HCEC 1CT (cell line): ENCODE results near the gene FAM76A.
"Not testable (repeated sequence)": the region's sequence is repeated elsewhere in the genome, so short reads cannot be mapped to it uniquely, and the experiment has no call there.

Experiments used
- DNase-seq: peaks from one replicate; pipeline ENCODE4 v3.0.0-alpha.2; 2017

Gene FAM76A

GRCh38 chr1:27725374-27726172 is at the start of gene FAM76A:
TSS of gene FAM76A (plus strand) at chr1:27725961. CDS start at chr1:27726081, 120 bp downstream.
- peak; percentile 99 for DNase-seq

GRCh38 chr1:27676410-27676809 is 49.4 kb upstream of the FAM76A start:
- no peak for DNase-seq

DNA sequence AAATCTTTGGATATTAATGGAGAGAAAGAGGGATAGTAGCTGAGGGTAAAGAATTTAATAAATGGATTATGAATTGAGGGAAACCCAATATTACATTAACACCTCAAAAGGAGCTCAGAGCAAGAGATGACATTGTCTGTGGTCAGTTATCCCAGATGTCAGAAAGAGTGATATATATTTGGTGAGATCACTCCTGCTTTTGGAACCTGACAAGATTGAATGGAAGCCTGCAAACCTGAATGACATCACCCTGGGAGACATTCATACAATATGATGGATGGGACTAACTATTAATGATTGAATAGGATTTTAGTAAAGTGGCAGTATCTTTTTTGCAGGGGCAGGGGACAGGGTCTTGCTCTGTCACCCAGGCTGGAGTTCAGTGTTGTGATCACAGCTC is 47.0 kb upstream of the FAM76A start:
- no peak for DNase-seq

DNA sequence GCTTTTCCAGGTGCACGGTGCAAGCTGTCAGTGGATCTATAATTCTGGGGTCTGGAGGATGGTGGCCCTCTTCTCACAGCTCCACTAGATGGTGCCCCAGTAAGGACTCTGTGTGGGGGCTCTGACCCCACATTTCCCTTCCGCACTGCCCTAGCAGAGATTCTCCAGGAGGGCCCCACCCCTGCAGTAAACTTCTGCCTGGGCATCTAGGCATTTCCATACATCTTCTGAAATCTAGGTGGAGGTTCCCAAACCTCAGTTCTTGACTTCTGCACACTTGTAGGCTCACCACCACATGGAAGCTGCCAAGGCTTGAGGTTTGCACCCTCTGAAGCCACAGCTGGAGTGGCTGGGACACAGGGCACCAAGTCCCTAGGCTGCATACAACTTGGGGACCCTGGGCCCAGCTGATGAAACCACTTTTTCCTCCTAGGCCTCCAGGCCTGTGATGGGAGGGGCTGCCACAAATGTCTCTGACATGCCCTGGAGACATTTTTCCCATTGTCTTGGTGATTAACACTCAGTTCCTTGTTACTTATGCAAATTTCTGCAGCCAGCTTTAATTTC is 45.5 kb upstream of the FAM76A start:
- not testable (repeated sequence) for DNase-seq

DNA sequence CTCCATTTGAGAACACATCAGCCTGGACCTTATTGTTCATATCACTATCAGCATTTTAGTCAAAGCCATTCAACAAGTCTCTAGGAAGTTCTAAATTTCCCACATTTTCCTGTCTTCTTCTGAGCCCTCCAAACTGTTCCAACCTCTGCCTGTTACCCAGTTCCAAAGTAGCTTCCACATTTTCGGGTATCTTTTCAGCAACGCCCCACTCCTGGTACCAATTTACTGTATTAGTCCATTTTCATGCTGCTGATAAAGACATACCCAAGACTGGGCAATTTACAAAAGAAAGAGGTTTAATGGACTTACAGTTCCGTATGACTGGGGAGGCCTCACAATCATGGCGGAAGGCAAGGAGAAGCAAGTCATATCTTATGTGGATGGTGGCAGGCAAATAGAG is 44.2 kb upstream of the FAM76A start:
- DNase-seq = not testable (repeated sequence)

DNA sequence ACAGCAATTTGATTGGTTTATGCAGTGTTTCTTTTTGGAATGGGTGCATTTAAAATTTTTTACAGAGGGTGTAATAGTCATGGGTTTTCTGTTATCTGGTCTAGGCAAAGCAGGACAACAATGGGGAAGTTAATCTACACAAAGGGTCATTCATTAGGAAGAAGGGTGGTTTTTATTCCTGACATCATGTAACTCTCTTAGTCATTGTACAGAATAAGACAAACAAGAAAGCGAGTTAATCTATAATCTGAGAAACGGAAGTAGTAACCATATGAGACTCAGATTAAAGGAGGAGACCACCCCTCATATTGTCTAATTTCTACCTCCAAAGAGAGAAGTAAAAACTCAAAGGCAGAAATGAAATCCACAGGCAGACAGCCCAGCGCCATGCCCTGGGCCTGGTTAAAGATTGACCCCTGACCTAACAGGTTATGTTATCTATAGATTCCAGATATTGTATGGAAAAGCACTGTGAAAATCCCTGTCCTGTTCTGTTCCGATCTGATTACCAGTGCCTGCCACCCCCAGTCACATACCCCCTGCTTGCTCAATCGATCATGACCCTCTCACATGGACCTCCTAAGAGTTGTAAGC is 43.3 kb upstream of the FAM76A start:
- no peak for DNase-seq

- DNase-seq = no peak
These were observed 41.6 kb upstream of the FAM76A start for GRCh38 chr1:27684176-27684575.

- no peak for DNase-seq
These were observed 39.4 kb upstream of the FAM76A start for GRCh38 chr1:27686223-27686990.

DNA sequence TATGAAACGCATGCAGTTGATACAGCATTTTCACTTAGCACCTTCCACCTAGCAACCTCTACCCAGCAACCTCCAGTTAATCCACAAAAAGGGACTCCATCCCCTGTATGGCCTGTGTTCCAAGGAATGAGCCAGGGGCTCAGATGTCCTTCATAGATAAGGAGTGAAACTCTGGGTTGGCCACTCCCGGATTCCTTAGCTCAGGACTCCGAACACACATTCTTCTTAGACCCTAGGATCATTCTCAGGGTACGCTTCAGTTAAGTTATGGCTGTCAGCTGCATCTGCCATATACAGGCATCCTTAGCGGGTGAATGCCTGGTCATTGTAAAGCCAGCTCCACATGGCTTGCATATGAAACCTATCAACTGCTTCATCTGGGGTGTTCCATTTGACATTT is 37.9 kb upstream of the FAM76A start:
- no peak for DNase-seq

DNA sequence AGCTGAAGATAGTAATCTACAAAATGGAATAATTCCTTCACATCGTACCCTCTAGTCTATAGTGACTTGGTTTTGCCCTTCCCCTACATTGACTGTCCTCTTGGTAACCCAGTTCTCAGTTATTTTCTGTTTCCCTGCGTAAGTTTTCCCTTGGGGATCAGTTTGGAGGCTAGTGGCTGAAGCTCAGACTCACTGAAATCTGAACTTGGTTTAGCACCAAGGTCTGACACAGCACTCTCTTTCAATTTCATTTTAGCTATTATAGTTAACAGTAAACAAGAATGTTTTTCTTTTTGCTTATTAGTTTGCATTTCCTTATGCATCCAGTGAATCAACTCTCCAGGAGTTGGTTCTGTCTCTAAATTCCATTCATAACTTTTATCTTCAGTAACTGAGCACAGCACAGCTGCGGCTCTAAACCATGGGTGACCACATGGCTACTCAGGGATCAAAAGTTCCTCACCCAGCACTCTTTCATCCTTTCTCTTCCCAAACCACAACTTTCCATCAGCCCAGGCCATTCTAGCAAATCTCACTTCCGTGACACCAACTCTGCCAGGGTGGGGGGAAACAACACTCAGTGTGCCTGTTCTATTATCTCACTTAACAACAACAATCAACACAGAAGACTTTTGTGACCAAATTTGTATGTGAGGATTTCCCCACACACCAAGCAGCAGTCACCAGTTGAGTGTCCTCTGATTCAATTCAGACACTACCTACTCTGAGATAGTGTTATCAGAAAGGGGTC is 36.2 kb upstream of the FAM76A start:
- DNase-seq = peak; percentile 80

GRCh38 chr1:27690183-27690582 is 35.6 kb upstream of the FAM76A start:
- DNase-seq = no peak

GRCh38 chr1:27696835-27697234 is 28.9 kb upstream of the FAM76A start:
- DNase-seq = not testable (repeated sequence)

DNA sequence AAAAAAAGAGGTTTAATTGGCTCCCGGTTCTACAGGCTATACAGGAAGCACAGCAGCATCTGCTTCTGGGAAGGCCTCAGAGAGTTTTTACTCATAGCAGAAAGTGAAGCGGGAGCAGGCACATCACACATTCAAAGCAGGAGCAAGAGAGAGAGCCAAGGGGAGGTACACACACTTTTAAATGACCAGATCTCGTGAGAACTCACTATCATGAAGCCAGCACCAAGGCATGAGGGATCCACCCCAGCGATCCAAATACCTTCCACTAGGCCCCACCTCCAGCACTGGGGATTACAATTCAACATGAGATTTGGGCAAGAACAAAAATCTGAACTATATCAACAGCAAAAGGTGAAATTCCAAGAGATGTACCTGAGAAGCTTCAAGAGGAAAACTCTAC is 20.8 kb upstream of the FAM76A start:
- no peak for DNase-seq

DNA sequence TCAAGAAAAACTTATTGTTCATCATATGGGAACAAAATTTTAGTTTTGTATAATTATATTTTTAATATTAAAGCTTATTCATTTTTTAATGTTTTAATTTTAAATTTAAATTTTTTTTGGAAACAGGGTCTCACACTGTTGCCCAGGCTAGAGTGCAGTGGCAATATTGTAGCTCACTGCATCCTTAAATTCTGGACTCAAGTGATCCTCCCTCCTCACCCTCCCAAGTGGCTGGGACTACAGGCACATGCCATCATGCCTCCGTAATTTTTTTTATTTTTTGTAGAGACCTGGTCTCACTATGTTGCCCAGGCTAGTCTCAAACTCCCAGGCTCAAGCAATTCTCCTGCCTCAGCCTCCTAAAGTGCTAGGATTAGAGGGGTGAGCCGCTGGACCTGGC is 20.2 kb upstream of the FAM76A start:
- DNase-seq = no peak

DNA sequence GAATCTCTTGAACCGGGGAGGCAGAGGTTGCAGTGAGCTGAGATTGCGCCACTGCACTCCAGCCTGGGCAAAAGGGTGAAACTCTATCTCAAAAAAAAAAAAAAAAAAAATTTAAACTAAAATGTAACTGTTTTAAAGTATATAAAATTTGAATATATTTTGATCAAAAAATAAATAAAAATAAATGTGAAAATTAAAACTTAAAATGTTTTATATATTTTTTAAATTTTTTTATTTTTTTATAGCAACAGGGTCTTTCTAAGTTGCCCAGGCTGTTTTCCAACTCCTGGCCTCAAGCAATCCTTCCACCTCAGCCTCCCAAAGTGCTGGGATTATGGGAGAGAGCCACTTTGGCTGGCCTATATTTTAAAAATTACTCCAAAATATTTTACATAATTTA is 15.2 kb upstream of the FAM76A start:
- DNase-seq = no peak

DNA sequence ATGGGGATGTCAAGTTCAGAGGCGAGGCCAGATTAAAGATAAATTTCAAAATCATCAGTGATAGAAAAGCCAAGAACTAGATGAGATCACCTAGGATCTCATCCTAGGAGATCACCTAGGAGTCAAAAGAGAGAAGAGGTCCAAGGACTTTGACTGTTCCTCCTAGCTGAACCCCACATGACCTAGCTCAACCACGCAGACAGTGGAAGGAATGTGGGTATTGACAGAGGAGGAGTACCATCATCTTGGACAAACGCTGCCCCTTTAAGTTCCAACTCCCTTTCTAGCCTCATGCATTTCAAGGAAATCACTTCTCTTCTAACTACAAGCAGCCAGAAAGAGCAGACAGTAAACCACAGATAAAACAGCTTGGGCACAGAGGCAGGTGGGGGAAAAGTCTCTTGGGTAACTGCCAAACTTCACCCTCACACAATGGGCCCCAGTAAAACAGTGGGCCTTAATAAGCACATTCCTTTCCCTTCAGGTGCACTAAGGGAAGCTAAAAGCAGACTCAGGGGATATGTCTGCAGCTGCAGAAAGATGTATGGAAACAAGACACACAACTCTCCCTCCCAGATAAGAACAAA is 12.5 kb upstream of the FAM76A start:
- DNase-seq = no peak

DNA sequence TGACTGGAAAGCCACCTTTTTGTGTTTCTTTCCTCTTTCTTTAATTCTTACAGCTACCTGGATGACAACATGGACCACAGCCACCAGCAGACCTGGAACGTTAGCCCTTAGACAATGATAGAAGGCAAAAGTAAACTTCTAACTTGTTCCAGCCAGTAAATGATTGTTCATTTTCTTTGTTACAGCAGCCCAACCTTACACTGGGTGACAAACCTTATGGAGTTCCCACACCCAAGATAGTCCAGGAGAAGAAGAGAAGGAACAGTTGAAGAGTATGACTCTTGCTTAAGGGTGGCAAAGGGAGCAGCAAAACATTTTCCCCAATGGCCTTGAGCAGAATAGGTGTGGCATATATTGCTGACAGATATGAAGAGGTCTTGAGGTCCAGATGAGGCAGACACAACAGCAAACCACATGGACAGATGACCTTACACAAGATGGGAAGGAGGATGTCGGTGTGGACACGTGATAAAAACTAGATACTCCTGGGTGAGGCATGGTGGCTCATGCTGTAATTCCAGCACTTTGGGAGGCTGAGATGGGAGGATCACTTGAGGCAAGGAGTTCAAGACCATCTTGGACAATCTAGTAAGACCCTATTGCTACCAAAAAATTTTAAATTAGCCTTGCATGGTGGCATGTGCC is 11.8 kb upstream of the FAM76A start:
- DNase-seq = no peak

DNA sequence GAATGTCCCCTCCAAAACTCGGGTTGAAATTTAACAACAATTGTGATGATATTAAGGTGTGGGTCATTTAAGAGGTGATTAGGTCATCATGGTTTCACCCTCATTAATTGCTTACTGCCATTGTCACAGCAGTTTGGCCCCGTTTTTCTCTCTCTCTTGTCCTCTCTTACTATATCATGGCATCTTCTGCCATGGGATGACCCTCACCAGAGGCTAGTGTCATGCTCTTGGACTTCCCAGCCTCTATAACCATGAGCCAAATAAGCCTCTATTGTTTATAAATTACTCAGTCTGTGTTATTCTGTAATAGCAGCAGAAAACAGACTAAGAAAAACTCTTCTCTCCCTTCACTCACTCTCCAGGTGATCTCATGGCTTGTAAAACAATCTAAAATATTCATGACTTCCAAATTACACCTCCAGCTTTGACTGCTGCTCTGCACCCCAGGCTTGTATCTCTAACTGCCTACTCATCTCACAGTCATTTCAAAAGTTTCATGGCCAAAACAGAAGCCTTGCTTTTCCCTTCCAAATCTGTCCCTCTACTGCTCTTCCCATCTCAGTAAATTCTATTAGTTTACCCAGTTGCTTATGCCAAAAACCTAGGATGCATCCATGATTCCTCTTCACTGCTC is 9.4 kb upstream of the FAM76A start:
- DNase-seq = no peak

- DNase-seq = peak; percentile 26
These were observed 6.2 kb upstream of the FAM76A start for GRCh38 chr1:27719286-27720251.

DNA sequence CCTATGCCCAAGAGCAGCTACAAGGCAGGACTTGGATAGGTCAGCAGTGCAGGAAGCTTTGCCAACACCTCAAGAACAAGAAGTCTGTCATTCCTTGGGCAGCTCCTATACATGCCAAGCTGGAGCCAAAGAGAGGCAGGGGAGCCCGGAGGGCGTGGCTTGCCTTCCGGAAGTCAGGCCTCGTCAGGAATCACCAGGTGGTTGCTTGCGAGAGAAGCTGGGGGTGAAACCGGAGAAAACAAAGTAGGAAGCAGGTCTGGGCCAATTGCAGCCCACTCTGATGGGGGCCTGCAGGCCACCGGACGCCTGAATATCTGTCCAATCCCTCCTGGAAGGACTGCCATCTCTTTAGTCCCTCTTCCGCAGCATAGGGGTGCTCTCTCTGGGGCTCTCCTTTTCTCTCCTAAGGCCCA is 794 bp upstream of the FAM76A start:
- DNase-seq = no peak
